AG09309 (cell line): ENCODE measurements around the gene PRKCH.

Experiments
- DNase-seq: peaks from one replicate; pipeline ENCODE4 v3.0.0-alpha.2; 2010; ENCODE audit warnings: low read depth
- H3K4me3 ChIP-seq: 2 replicates; pipeline ENCODE4 v1.5.1; 2011; ENCODE audit warnings: mild to moderate bottlenecking, low read depth, low read length, moderate library complexity; ENCODE audit not compliant: control insufficient read depth
- TF ChIP-seq, protein P1 (sequence below): IDR thresholded peaks from 2 replicates; pipeline ENCODE4 v1.5.1; 2011; ENCODE audit warnings: mild to moderate bottlenecking, low read depth, low read length, inconsistent platforms; ENCODE audit not compliant: insufficient read depth, control insufficient read depth; ENCODE audit errors: missing control alignments

Gene PRKCH

DNA sequence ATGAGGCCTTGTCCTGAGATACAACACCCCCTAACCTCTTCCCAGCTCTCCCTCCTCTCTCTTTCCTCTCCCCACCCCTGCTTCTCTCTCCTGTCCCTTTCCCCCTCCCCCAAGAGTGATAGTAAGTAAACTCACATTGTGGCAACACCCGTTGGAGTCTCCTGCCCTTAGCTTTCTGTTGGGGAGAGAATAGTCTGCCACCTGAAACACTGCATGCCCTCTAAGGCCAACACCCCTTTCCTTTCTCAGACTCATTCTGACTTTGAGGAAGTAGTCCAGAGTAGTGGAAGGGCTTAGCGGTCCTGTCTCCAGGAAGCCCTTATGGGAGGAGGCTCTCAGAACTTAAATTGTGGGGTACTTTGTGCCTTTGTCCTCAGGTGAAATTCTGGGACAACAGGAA is 95.2 kb downstream of the PRKCH start:
- DNase-seq = no peak
- no peak overlapping the region for H3K4me3 ChIP-seq
- TF ChIP-seq, protein P1, sequence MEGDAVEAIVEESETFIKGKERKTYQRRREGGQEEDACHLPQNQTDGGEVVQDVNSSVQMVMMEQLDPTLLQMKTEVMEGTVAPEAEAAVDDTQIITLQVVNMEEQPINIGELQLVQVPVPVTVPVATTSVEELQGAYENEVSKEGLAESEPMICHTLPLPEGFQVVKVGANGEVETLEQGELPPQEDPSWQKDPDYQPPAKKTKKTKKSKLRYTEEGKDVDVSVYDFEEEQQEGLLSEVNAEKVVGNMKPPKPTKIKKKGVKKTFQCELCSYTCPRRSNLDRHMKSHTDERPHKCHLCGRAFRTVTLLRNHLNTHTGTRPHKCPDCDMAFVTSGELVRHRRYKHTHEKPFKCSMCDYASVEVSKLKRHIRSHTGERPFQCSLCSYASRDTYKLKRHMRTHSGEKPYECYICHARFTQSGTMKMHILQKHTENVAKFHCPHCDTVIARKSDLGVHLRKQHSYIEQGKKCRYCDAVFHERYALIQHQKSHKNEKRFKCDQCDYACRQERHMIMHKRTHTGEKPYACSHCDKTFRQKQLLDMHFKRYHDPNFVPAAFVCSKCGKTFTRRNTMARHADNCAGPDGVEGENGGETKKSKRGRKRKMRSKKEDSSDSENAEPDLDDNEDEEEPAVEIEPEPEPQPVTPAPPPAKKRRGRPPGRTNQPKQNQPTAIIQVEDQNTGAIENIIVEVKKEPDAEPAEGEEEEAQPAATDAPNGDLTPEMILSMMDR = no peak

DNA sequence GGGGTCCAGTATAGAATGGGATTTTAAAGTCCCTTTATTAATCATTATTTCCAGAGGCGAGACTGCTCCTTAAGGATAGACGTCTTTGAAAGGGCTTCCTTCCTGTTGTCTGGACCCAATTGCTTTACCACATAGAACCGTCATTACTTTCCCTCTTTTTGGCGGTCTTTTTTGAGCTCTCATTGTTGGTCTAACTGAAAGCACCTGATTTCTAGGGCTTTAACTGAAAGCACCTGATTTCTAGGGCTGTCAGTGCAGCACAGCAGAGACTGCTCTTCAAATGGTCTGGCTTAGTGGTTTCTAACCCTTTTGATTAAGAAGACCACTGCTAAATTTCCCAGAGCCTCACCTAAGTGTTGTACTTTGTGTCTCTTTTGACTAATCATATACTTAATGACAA is 95.8 kb downstream of the PRKCH start:
- TF ChIP-seq, protein P1 = no peak
- H3K4me3 ChIP-seq = no peak overlapping the region
- no peak for DNase-seq

DNA sequence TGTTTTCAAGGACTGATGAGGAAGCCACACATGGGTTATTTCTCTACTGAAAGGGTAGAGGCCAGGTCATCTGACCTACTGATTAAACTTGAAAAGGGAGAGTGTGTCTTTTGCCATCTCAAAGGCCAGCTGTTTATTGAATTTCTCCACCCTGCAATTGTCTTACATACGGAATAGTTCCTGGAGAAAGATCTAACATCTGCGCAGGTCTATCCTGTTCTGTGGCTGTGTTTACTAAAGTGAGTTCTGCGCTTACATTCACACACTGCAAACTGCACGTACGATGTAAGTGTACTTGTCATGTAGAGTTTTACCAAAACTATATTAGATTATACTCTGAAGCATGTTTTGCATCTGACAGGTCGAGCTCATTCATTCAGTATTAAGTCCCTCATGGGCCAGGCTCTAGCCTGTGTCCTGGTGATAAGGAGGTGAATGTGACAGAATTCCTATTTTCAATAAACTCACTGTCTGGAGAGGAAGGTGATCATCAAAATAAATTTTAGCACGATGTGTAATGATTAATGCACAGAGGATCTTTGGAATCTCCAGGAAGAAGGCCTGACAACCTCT is 96.6 kb downstream of the PRKCH start:
- no peak overlapping the region for H3K4me3 ChIP-seq
- no peak for DNase-seq
- TF ChIP-seq, protein P1 = no peak

DNA sequence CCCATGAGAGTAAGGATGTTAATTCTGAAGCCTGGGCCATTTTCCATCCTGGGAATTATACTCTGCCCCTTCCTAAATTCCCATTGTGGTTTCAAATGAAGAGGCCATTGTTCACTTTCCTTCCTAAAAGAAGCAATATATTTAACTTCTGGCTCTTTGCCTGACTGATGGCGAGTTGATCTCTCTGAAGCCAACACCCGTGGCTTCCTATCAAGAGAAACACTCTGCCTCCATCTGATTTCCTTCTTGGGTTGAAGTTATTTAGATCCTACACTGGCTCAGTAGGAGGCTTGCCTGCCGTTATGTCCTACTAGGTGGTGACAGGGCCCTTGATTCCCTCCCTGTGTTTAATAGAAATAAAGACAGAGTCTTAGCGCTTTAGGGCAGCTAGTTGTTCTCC is 97.4 kb downstream of the PRKCH start:
- TF ChIP-seq, protein P1 = no peak
- H3K4me3 ChIP-seq = no peak overlapping the region
- no peak for DNase-seq

DNA sequence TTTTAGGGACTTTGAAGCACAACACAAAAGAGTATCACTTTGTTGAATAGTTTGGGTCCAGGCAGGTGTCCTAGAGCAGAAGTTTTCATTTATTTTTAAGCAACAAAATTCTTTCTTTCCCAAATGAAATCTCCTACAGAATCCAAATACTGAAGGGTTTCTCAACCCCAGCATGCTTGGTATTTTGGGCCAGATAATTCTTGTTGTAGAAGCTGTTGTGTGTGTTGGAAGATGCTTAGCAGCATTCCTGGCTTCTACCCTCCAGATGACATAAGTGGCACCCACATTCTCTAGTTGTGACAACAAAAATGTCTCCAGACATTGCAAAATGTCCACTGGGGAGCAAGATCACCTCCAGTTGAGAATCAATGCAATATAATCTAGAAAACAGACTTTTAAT is 97.8 kb downstream of the PRKCH start:
- H3K4me3 ChIP-seq = no peak overlapping the region
- DNase-seq = no peak
- TF ChIP-seq, protein P1 = no peak

DNA sequence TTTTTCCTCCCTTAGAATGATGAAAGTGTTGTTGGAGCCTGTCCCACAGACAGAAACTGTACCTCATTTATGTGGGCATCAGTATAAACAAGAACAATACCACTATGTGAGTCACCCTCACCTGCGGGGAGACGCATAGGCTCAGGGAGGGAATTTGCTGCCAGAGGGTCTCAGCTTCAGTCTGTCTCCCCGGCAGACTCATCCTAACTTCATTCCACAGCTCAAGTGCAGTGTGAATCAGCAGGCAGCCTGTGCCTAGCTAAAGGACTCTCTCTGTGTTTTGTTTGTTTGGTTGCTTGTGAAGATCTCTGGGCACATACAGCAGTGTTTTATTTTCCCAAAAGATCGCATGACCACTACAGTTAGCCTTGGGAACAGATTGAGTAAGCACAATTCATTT is 98.9 kb downstream of the PRKCH start:
- TF ChIP-seq, protein P1 = no peak
- no peak overlapping the region for H3K4me3 ChIP-seq
- no peak for DNase-seq

DNA sequence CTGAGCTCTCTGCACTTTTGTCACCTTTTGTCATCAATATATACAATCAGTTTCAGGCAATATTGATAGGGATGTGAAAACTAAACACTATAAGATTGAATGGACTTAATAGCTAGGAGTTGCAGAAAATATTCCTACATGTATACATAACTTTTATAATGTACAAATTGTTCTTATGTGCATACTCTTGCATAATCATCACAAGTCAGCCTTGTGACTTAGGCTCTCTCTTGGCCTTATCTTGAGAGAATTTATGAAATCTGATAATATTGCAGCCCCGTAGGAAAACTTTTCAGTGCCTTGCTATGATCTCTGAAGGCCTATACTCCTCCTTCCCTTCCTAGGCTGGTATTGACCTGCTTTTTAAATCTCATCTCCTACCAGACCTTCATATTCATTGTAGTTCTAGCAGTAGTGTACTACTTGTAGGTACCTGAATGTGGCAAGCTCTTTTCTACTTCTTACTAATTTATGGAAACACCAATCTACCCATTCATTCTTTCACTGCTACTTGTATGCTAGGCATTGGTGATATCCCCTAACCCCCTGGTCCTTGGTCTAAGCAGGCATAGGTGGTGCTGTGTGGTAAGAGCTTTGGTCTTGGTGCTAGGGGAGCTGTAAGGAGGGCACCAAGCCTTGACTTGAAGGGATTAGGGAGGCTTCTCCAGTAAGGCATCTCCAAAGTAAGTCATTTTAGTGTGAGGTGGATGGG is 100.0 kb downstream of the PRKCH start:
- TF ChIP-seq, protein P1 = no peak
- no peak for DNase-seq
- no peak overlapping the region for H3K4me3 ChIP-seq
